HFF-Myc (cell line): ENCODE results near the gene LRP2.

ENCODE experiments used
- DNase-seq: peaks from one replicate; pipeline ENCODE4 v3.0.0-alpha.2; 2011; ENCODE audit warnings: low read depth; ENCODE audit errors: extremely low read depth
- H3K4me3 ChIP-seq: replicated peaks from 2 replicates; pipeline ENCODE4 v1.5.1; 2011; ENCODE audit warnings: low read depth, mild to moderate bottlenecking, control low read depth, low read length
- TF ChIP-seq, protein P1 (sequence below): IDR thresholded peaks from 2 replicates; pipeline ENCODE4 v1.5.1; 2012; ENCODE audit warnings: mild to moderate bottlenecking, low read depth, low read length, control low read depth; ENCODE audit errors: missing control alignments

The LRP2 gene

DNA sequence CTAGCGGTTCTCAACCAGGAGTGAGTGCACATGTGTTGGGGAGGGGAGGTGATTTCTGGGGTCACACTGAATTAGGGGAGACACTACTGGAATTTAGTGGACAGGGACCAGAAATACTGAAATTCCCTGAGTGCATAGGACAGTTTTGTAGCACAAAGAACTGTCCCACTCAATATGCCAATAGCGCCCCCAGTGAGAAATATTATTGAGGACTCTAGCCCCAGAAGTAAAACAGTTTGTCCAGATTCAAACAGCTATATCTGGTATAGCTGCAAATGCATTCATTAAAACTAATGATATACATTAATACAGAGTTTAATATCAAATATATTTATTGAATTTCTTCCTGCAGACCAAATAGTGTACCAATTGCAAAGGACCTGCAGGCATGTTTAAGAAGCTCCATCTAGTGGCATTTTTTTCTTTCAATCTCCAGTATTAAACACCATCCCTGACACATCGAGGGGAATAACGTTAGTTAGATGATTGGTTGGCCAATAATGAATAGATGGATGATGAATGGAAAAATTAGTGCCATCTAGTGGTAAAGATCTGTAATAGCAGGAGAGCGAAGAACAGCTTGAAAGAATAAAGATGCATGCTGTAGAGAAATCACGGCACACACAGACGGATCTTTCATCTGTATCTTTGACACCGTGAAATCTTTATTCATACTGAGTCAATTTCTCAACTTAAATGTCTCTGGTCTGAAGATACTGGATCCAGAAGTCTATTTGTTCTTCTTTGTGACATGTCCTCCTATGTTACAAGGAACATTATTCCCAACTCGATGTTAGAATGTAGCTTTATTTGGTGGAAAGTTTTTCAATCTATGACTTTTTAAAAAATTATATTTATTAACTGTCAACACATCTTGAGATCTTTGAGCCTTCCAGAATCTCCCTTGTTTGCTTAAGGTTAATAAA is 230.5 kb downstream of the LRP2 start:
- TF ChIP-seq, protein P1, sequence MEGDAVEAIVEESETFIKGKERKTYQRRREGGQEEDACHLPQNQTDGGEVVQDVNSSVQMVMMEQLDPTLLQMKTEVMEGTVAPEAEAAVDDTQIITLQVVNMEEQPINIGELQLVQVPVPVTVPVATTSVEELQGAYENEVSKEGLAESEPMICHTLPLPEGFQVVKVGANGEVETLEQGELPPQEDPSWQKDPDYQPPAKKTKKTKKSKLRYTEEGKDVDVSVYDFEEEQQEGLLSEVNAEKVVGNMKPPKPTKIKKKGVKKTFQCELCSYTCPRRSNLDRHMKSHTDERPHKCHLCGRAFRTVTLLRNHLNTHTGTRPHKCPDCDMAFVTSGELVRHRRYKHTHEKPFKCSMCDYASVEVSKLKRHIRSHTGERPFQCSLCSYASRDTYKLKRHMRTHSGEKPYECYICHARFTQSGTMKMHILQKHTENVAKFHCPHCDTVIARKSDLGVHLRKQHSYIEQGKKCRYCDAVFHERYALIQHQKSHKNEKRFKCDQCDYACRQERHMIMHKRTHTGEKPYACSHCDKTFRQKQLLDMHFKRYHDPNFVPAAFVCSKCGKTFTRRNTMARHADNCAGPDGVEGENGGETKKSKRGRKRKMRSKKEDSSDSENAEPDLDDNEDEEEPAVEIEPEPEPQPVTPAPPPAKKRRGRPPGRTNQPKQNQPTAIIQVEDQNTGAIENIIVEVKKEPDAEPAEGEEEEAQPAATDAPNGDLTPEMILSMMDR = peak; percentile 67
- no peak overlapping the region for H3K4me3 ChIP-seq
- DNase-seq = peak; percentile 15

DNA sequence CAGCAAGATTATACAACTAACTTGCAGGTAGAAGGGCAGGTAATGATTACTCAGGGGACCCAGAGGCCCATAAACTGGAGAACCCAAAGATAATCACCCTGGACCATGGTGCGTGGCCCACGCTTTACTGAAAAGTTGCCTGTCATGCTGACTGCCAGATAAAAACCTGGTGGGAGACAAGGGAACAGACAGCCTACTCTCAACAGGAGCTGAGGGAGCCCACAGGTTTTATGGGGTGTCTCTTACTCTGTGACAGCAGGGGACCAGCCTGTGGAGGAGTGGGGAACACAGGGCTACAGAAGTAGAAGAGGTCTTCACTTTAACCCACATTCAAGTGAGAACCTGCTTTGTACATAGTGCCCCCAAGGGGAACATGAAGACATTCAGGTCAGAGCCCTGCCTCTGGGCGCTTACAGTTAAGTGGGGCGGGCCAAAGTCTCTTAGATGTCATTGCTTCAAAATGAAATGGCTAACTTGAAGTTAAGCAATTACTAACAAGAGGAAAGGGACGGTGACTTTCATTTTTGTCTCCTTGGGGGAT is 232.6 kb downstream of the LRP2 start:
- TF ChIP-seq, protein P1 = no peak
- no peak overlapping the region for H3K4me3 ChIP-seq
- no peak for DNase-seq

DNA sequence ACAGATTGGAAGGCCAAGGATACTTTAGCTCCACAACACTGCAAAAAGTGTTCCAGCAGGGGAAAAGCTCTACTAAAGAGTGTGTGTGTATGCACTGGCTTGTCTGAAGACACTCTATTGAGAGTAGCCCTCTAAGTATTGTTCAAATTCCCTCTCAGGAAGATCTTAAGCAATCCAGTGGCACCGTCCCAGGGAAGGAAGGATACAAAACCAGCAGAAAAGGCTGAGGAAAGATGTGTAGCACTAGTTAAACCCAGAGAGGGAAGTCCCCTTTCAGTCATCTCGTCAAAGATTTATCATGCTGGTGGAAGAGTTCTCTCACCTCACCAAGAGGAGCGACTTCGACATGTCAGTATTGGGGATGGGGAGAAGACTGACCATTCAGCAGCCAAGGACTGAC is 242.5 kb downstream of the LRP2 start:
- TF ChIP-seq, protein P1 = no peak
- no peak for DNase-seq
- no peak overlapping the region for H3K4me3 ChIP-seq

DNA sequence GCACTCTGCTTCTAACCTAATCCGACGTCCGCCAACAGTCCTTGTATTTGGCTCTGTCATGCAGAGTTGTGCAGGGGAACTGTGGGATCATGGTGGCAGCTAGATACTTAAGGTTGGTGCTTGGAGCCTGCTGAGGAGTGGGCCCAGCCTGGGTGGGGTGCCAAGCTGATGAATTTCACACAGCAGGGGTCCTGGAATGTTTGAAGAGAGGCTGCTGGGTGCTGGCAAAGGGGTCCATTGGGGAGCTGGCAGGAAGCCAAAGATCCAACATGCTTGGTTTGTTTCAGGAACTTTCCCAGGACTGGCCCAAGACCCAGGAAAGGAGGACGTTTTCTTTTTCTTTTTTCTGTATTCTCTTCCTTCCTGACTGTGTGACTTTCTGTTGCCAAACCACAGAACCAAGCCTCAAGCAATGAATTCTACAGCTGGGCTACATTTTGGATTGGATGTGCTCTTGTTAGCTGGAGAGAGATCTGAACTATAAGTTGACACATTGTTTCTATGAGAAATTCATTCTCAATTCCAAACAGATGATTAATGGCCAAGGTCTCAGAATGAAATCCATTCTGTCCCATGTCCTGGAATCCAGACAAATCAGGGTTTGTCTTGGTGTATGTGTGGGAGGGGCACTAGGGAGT is 243.1 kb downstream of the LRP2 start:
- no peak for DNase-seq
- TF ChIP-seq, protein P1 = no peak

DNA sequence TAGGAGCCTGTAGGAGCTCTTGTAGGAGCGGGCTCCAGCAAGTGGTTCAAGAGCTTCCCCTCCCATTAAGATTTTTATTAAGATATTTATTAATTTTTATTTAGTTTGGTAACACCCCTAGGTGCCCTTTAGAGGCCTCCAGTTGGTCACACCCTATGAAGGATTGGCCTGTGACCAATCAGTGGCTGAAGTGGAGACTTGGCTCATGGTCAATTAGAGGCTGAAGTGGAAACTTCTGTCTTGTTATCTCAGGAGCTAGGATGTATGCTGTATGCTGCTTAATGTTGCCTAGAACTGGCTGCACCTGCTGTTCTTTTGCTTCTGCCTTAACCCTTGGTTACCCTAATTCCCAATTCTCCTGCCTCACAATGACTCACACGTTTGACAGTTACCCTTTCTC is 244.3 kb downstream of the LRP2 start:
- H3K4me3 ChIP-seq = no peak overlapping the region
- TF ChIP-seq, protein P1 = no peak
- no peak for DNase-seq

More for the DNA sequence above, 243.1 kb downstream of the LRP2 start:
- H3K4me3 ChIP-seq = no peak overlapping the region

DNA sequence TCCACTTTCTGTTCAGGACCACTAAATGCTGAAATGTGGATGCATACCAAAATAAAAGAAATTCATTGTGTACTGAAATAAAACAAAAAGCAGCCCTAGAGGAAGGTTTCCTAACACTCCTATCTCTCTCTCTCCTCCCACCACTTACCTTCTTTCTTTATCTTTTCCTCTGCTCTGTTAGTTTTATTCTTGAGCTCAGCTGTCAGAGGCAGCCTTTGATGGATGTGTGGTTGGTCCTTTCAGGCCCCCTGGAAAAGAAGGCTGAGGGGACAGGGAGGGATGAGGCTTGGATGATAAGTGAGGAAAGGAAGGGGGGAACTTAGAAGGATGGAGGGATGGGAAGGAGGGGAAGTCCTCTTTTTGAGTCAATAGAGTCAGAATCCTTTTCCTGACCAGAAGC is 245.3 kb downstream of the LRP2 start:
- no peak overlapping the region for H3K4me3 ChIP-seq
- TF ChIP-seq, protein P1 = no peak

More for the DNA sequence above, 245.3 kb downstream of the LRP2 start:
- no peak for DNase-seq
